Measurements from ENCODE around the gene RFX1. TPM values are rescaled to one million over a fixed set of nuclear protein-coding genes. Genes with fewer than 3 reads are reported as not detected.

RFX1 gene
- total RNA-seq, 1 experiment from 2014 or later, result 20.4 TPM

GRCh38 chr19:13931391-13932148 lies 74.5 kb downstream of the RFX1 start (continued):
- TF ChIP-seq FOXP4 (CRISPR knock-in tag; IDR thresholded peaks at IDR 0.05) (no peak), ATF1 (CRISPR knock-in tag; IDR thresholded peaks at IDR 0.05) (no peak)

- no peaks in the 10 kb centered on the region for H3K27me3 Mint-ChIP-seq (ENCODE audit: low read depth)
- H3K27ac Mint-ChIP-seq, result no peak overlapping the region
- TF ChIP-seq TP53 (CRISPR knock-in tag; IDR thresholded peaks at IDR 0.05) (no peak), ZNF138 (CRISPR knock-in tag; conservative IDR thresholded peaks at IDR 0.05) (no peak), SMAD3 (CRISPR knock-in tag; IDR thresholded peaks at IDR 0.05; ENCODE audit: borderline replicate concordance) (no peak), ZNF423 (CRISPR knock-in tag; IDR thresholded peaks at IDR 0.05) (no peak), MYBL2 (CRISPR knock-in tag; IDR thresholded peaks at IDR 0.05) (no peak), MXD4 (CRISPR knock-in tag; IDR thresholded peaks at IDR 0.05; ENCODE audit: borderline replicate concordance) (no peak)
- H3K4me3 Mint-ChIP-seq, result no peak overlapping the region
- no peak for DNase-seq (ENCODE audit: low spot score)
- peaks cover 22% of the 10 kb centered on the region for H3K36me3 Mint-ChIP-seq
- CTCF ChIA-PET, result interaction anchor here (0.6 to 1.3 kb wide), 2 partner anchors 43 to 142 kb away, joined by 3 to 4 read pairs; partner anchors contain the start of gene MISP3
- H3K4me1 Mint-ChIP-seq, result peaks cover 16% of the 10 kb centered on the region
- H3K9me3 Mint-ChIP-seq, result no peaks in the 10 kb centered on the region
- POLR2A ChIA-PET, result interaction anchor here (0.9 kb wide), 1 partner anchor 32 kb away, joined by 5 read pairs; no protein-coding TSS in a partner anchor
- ATAC-seq, result no peak
Measured at GRCh38 chr19:13930402-13930801, 75.7 kb downstream of the RFX1 start.

- Mint-ChIP-seq H3K4me3 (no peak overlapping the region), H3K27me3 (ENCODE audit: low read depth) (no peaks in the 10 kb centered on the region), H3K9me3 (no peaks in the 10 kb centered on the region), H3K36me3 (peaks cover 24% of the 10 kb centered on the region), H3K4me1 (peaks cover 13% of the 10 kb centered on the region), H3K27ac (no peak overlapping the region)
- no peak for TF ChIP-seq ZNF317 (CRISPR knock-in tag; IDR thresholded peaks at IDR 0.05; ENCODE audit: borderline replicate concordance, low read depth)
- TF ChIP-seq ZNF425 (CRISPR knock-in tag; conservative IDR thresholded peaks at IDR 0.05), result no peak
- TF ChIP-seq USF1 (CRISPR knock-in tag; IDR thresholded peaks at IDR 0.05), result no peak
- no peak for TF ChIP-seq ZNF219 (CRISPR knock-in tag; IDR thresholded peaks at IDR 0.05; ENCODE audit: borderline replicate concordance)
- no peak for TF ChIP-seq OVOL2 (CRISPR knock-in tag; IDR thresholded peaks at IDR 0.05; ENCODE audit: borderline replicate concordance)
- TF ChIP-seq HMGXB4 (CRISPR knock-in tag; IDR thresholded peaks at IDR 0.05), result no peak
- DNase-seq (ENCODE audit: low spot score), result no peak
- ChIA-PET CTCF (interaction anchor here (1.3 kb wide), 1 partner anchor 142 kb away, joined by 4 read pairs; the partner anchor contains the start of gene MISP3), POLR2A (no interaction called here)
- ATAC-seq, result no peak
Measured at GRCh38 chr19:13929956-13930355, 76.2 kb downstream of the RFX1 start.
